Measurements from ENCODE around the gene CHMP4B. TPM values are rescaled to one million over a fixed set of nuclear protein-coding genes. Genes with fewer than 3 reads are reported as not detected.

CHMP4B gene
- total RNA-seq, 1 donor from 2014 or later = 46.4 TPM

GRCh38 chr20:33766686-33767085 is 44.5 kb upstream of the CHMP4B start:
- no peak for TF ChIP-seq CTCF (IDR thresholded peaks at IDR 0.05; ENCODE audit: partially characterized antibody, unreplicated experiment)
- H3K27me3 Mint-ChIP-seq (ENCODE audit: unreplicated experiment) = peaks cover 6% of the 10 kb centered on the region
- no peak for DNase-seq
- H3K9me3 Mint-ChIP-seq (ENCODE audit: unreplicated experiment) = peaks cover 1% of the 10 kb centered on the region
- H3K4me3 Mint-ChIP-seq (ENCODE audit: unreplicated experiment) = no peak overlapping the region
- H3K4me1 Mint-ChIP-seq (ENCODE audit: low read depth, unreplicated experiment) = peaks cover 2% of the 10 kb centered on the region
- no peaks in the 10 kb centered on the region for H3K36me3 Mint-ChIP-seq (ENCODE audit: unreplicated experiment)
- H3K27ac Mint-ChIP-seq (ENCODE audit: unreplicated experiment) = no peak overlapping the region

DNA sequence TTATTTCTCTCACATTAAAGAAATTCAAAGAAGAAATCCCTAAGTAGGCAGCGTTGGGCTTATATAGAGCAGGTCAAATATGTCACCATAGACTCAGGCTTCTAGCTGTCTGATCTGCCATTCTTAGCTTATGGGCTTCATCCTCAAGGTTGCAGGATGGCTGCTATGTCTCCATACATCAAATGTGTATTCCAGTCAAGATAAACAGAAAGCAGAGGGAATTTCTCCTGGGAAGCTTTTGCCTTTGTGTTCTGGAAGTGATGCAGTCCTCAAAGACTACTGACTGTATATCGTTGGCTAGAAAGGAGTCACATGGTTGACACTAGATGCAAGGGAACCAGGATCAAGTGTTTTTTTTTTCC is 43.4 kb upstream of the CHMP4B start:
- Mint-ChIP-seq H3K36me3 (ENCODE audit: unreplicated experiment) (no peaks in the 10 kb centered on the region), H3K4me3 (ENCODE audit: unreplicated experiment) (no peak overlapping the region), H3K27me3 (ENCODE audit: unreplicated experiment) (peaks cover 6% of the 10 kb centered on the region), H3K4me1 (ENCODE audit: low read depth, unreplicated experiment) (peaks cover 5% of the 10 kb centered on the region), H3K27ac (ENCODE audit: unreplicated experiment) (no peak overlapping the region), H3K9me3 (ENCODE audit: unreplicated experiment) (peaks cover 1% of the 10 kb centered on the region)
- DNase-seq = no peak
- no peak for TF ChIP-seq CTCF (IDR thresholded peaks at IDR 0.05; ENCODE audit: partially characterized antibody, unreplicated experiment)

DNA sequence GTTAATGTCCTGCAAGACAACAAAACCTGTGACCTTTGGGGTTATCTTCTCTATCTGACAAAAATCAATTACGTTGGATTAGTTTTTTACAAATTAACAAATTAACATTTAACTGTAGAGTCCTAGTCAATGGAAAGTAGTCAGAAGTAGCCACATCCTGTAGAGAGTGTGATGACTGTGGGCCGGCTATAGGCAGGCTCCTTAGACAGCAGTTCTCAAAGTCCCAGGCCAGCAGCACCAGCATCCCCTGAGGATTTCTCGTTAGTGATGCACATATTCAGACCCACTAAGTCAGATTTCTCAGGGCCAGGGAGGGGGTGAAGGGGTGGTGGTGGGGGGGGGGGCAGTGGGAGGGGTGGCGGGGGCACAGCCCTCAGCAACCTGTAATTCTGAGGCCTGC is 42.1 kb upstream of the CHMP4B start:
- Mint-ChIP-seq H3K27ac (ENCODE audit: unreplicated experiment) (no peak overlapping the region), H3K9me3 (ENCODE audit: unreplicated experiment) (peaks cover 1% of the 10 kb centered on the region), H3K4me3 (ENCODE audit: unreplicated experiment) (no peak overlapping the region), H3K4me1 (ENCODE audit: low read depth, unreplicated experiment) (peaks cover 5% of the 10 kb centered on the region), H3K27me3 (ENCODE audit: unreplicated experiment) (peaks cover 6% of the 10 kb centered on the region), H3K36me3 (ENCODE audit: unreplicated experiment) (no peaks in the 10 kb centered on the region)
- DNase-seq = no peak
- no peak for TF ChIP-seq CTCF (IDR thresholded peaks at IDR 0.05; ENCODE audit: partially characterized antibody, unreplicated experiment)

DNA sequence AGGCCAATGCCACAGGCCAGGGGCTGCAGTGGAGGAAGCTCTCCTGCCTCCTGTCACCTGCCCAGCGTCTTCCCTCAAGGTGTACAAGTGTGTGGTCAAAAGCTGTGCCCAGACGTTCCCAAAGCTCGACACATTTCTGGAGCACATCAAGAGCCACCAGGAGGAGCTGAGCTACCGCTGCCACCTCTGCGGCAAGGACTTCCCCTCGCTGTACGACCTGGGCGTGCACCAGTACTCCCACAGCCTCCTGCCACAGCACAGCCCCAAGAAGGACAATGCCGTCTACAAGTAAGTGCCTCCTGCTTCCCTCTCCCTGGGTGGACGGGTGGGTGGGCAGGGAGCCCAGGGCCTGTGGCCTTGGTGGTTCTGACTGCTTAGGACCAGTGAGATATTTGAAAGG is 41.1 kb upstream of the CHMP4B start:
- no peak overlapping the region for H3K27ac Mint-ChIP-seq (ENCODE audit: unreplicated experiment)
- no peaks in the 10 kb centered on the region for H3K36me3 Mint-ChIP-seq (ENCODE audit: unreplicated experiment)
- DNase-seq = no peak
- peaks cover 5% of the 10 kb centered on the region for H3K4me1 Mint-ChIP-seq (ENCODE audit: low read depth, unreplicated experiment)
- no peak for TF ChIP-seq CTCF (IDR thresholded peaks at IDR 0.05; ENCODE audit: partially characterized antibody, unreplicated experiment)
- peaks cover 1% of the 10 kb centered on the region for H3K9me3 Mint-ChIP-seq (ENCODE audit: unreplicated experiment)
- peaks cover 6% of the 10 kb centered on the region for H3K27me3 Mint-ChIP-seq (ENCODE audit: unreplicated experiment)
- H3K4me3 Mint-ChIP-seq (ENCODE audit: unreplicated experiment) = no peak overlapping the region

- Mint-ChIP-seq H3K4me3 (ENCODE audit: unreplicated experiment) (peak overlapping the region; percentile 31), H3K27ac (ENCODE audit: unreplicated experiment) (peak overlapping the region; percentile 81), H3K27me3 (ENCODE audit: unreplicated experiment) (peaks cover 2% of the 10 kb centered on the region), H3K36me3 (ENCODE audit: unreplicated experiment) (no peaks in the 10 kb centered on the region), H3K4me1 (ENCODE audit: low read depth, unreplicated experiment) (peaks cover 5% of the 10 kb centered on the region), H3K9me3 (ENCODE audit: unreplicated experiment) (peaks cover 1% of the 10 kb centered on the region)
- peak; percentile 44 for DNase-seq
- no peak for TF ChIP-seq CTCF (IDR thresholded peaks at IDR 0.05; ENCODE audit: partially characterized antibody, unreplicated experiment)
These were observed 39.2 kb upstream of the CHMP4B start for GRCh38 chr20:33771938-33772337.
